NB4 (cell line): ENCODE data around the gene TRAPPC3L.

ENCODE experiments used
- CTCF ChIP-seq: IDR thresholded peaks from one replicate; pipeline ENCODE4 v1.5.1; 2012; ENCODE audit warnings: low read depth, low read length
- MAX ChIP-seq: IDR thresholded peaks from 2 replicates; pipeline ENCODE4 v1.6.1; 2011; ENCODE audit warnings: low read depth, low read length
- MYC ChIP-seq: IDR thresholded peaks from 2 replicates; pipeline ENCODE4 v1.6.1; 2011; ENCODE audit warnings: low read depth, low read length
- POLR2A ChIP-seq: IDR thresholded peaks from 2 replicates; pipeline ENCODE4 v1.6.1; 2011; ENCODE audit warnings: mild to moderate bottlenecking; ENCODE audit not compliant: insufficient read length; ENCODE audit errors: extremely low read depth

- TF ChIP-seq CTCF (no peak), POLR2A (no peak), MAX (no peak), MYC (no peak)
These were observed 53.7 kb downstream of the TRAPPC3L start for GRCh38 chr6:116491610-116492330.
